Adrenal gland (tissue), 5 donors: Measurements from ENCODE around the gene ASS1.

Experiments
- CTCF ChIP-seq, 6 experiments: fragments of 450-650 bp in 4 of 6; fragments of 200-600 bp in 2 of 6; sonication (generic) in 1 of 6; IDR thresholded peaks; 1 replicate in 5 of 6; 2 replicates in 1 of 6; pipeline versions ENCODE4 v1.5.1 to v1.8.0; 2016 to 2021; ENCODE audit warnings: antibody characterized with exemption in 6 of 6, mild to moderate bottlenecking in 2 of 6, moderate library complexity in 1 of 6
- POLR2A ChIP-seq, 2 donors: fragments of 450-650 bp; IDR thresholded peaks; one replicate each; pipeline ENCODE4 v1.6.1; 2017; ENCODE audit warnings: antibody characterized with exemption in 2 of 2, mild to moderate bottlenecking in 2 of 2, moderate library complexity in 1 of 2
- donor health status: DM: no; HTN: no; CAD: no.

- no peak for TF ChIP-seq CTCF (IDR thresholded peaks at IDR 0.05)
- TF ChIP-seq POLR2A (IDR thresholded peaks at IDR 0.05): no peak
Measured at GRCh38 chr9:130466537-130467217, 21.9 kb downstream of the ASS1 start.
